ENCODE data around the gene EPHA4.

EPHA4 gene

DNA sequence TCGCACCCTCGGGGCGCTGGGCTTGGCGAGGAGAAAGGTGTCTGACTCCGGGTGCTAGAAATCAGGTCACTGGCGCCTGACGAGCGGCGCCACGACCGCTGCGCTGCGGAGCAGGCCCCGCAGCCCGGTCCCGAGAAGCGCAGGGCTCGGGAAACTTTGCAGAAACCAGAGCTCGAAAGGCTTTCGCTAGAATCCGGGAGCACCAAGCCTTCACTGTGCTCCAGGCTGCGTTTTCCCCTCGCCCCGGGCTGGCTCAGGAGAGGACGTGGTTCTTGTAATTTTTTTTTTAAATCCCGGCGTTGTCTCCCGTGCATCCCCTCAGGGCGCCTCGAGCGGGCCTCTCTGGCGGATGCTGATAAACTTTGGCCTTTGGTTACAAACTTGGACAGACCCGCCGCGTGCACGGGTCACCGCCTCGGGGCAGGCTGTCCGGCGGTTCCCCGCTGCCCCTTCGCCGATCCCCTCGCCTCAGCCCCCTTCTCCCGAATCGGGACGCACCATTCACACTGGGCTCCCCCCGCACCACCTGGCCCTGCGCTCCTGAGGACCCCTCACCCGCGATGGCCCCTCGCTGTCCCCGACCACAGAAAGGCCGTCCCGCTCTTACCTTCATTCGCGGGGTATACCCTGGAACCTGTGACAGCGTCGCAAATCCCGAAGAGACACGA is 419 bp downstream of the EPHA4 start:
- no peak for DNase-seq (ENCODE audit: low read depth in 2 of 2)

DNA sequence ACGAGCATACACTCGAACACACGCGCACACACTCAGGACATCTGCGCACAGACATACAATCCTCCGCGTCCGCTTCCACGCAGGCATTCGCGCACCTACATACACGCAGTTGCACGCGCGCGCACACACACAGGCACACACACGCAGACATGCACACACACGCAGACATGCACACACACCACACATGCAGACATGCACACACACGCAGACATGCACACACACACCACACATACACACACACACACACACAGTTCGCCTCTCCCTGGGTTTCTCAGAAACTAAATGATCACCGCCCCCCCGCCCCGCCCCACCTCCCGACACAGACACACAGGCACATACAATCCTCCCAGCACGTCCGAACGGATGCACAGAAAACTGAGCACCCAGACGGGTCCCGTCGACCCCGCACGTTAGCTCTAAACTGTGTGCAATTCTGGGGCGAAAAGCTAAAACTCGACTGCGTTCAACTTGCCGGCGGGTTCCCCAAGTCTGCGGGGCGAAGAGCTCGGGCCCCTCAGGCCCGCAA is 1.0 kb downstream of the EPHA4 start:
- DNase-seq (ENCODE audit: low read depth in 2 of 2), result no peak

DNA sequence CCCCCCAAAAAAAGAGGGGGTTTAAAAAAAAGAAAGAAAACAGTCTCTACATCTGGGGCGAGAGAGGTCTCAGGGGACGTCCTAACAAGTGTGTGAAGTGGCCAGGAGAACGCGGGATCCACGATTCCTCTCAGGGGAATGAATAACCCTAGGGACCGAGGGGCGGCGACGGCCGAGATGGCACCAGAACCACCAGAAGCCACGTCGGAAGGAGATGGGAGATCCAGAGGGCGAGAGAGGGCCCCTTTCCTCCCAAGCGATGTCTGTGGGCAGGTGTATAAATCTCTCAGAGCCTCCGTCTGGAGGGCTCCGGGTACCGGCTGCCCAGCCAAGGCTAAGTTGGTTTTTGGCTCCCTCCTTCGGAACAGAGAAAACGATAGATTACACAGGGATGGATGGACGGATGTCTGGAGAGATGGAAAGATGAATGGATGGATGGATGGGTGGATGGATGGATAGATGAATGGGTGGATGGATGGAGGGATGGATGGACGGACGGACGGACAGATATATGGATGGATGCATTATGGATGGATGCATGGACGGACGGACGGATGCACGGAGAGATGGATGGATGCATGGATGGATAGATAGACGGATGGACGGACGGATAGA is 1.7 kb downstream of the EPHA4 start:
- DNase-seq (ENCODE audit: low read depth in 2 of 2), result no peak

DNA sequence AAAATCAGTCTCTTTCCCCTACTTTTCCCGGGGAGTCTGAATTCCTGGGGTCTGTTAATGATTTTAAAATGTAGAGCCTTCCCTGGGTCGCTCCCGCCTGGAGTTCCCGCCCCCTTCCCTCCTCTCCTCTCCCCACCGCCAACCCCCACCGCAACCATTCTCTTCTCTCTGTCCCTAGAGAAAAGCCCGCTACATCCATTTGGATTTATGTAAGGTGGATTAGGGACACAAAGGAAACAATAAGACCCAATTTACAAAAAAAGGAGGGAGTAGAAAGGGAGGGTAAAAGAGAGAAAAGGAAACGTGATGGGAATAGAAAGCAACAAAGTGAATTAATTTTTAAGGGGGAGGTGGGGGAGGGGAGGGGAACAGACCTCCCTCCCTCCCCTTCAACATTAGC is 2.2 kb downstream of the EPHA4 start:
- no peak for DNase-seq (ENCODE audit: low read depth in 2 of 2)

DNA sequence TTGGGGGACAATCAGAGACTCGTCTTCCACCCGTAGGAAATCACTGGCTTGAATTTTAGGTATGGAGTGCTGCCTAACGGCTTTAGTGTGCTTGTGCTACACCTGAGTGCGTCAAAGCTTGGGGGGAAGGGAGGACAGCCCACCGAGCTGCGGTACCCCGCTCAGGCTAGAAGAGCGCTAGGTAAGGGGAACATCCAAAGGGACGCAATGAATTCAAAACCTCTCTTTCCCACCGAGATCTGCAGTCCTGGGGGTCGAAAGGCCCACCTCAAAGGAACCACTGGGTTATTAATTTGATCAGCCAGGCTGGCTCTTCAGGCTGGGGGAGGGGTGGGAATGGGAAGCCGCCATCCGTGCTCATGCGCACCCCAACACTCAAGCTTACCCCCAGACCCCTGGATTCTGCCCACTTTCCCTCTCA is 2.7 kb downstream of the EPHA4 start:
- no peak for DNase-seq (ENCODE audit: low read depth in 2 of 2)

DNA sequence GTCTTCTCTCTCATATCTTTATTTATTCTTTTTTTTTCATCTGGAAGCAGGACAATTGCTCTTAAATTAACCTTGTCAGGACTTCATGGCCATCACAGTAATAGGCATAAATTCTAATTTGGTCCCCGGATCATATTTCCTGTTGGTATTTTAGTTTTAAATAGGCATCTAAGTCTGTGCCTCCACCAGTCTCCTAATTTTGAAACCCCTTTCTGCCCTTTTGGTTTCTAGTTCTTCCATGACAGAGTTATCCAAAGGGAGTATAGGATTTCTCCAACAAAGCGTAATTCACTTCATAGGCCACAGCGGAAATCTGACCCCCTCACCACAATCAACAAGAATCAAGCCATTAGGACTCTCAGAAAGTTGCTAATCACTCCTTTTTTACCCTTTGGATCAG is 3.8 kb downstream of the EPHA4 start:
- DNase-seq (ENCODE audit: low read depth in 2 of 2), result no peak

DNA sequence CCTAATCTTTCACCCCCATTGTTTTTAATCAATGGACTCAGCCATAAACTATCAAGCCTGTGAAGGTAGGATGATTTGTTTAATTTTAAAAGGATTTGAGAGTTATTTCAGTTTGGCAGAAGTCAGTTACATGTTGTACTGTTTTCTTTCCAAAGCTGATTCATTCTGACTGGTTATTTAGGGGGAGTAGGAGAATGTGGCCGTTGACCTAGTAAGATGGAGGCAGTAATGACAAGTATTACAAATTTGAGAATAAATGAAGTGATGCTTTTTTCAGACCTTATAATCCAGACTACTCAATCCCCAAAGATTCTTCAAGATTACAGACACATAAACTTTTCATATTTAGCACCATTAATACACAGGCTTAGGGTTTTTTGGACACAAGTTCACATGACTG is 4.3 kb downstream of the EPHA4 start:
- DNase-seq (ENCODE audit: low read depth in 2 of 2), result no peak

DNA sequence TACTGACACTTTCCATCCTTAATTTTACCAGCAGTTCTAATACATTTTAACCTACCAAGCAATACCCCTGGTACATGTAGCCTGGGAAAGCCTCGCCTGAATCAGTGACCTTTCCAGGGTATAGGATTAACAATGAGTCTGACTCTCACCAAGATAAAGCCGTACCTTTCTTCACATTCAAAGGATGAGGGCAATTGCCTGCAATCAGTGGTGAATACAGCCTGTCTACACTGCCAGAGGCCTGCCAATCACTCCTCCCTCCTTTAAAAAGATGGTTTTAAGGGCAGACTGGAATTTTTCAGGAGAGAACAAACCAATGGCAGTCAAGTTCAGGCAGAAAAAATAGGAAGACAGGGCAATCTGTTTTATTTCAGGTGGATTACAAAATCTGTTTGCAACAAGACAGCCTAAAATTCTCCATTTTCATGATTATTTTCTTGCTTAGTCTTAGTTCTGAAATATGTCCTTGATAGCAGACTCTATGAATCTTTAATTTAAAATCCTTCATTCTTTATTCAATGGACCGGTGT is 4.8 kb downstream of the EPHA4 start:
- no peak for DNase-seq (ENCODE audit: low read depth in 2 of 2)

DNA sequence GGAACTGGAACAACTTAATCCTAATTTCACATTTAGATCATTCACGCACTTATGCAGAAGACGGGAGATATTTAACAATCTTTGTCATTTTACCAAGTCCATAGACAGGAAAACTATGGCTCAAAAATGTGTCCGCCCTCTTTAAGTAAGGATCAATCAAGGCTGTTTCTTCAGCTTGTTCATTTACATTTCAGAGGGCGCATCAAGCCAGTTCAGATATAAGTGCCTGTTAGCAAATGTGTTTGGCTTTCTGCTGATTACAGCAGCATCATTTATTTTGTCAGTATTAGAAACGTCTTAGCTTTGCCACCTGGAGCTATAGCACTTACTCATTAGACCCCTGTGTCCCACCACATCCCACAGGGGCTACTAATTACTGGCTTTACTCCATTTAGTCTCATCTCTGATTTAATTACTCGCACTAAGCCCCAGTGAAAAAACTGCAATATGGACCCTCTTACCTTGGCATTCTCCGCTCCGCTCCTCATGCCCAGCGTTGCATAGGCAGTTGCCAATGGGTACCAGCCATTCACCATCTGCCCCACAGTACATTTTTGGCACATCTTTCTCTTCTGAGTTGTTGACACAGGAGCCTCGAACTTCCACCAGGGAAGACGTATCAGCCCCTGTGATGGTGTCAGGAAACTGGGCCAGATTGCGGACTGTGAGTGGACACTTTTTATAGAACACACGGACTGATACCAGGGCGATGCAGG is 8.7 kb downstream of the EPHA4 start:
- no peak for DNase-seq (ENCODE audit: low read depth in 2 of 2)

DNA sequence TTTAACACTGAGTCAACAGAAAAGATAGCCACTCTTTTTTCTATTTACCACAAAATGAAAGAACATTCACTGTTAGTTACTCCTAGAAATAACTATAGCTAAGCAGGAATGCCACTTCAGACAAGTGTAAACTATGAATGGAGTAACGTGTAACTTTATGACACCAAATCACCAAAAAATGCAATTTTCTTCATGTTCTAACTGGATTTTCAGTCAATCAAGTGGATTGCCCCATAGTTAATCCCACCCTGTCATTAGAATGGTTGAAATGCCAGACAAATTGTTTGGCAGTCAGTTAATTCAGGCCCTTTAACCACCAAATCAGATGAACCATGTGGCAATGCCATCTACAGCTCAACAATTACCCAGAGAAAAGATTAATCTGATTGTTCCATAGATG is 9.9 kb downstream of the EPHA4 start:
- no peak for DNase-seq (ENCODE audit: low read depth in 2 of 2)

DNA sequence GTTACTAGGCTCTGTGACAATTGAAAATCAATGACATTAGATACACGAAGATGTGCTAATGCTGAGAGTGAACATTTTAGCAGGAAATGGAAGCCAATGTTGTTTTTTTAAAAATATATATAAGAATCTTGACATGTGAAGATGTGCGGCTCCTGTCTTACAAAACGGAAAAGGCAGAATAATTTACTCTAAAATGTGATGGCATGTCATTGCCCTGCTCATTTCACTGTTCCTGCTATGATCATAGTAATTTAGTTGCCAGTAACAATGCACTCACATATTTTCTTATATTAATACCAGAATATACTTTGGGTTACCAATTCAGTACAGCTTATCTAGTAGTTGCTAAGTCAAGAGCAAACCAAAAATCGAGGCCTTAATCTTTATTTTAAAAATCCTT is 10.3 kb downstream of the EPHA4 start:
- DNase-seq (ENCODE audit: low read depth in 2 of 2), result no peak

DNA sequence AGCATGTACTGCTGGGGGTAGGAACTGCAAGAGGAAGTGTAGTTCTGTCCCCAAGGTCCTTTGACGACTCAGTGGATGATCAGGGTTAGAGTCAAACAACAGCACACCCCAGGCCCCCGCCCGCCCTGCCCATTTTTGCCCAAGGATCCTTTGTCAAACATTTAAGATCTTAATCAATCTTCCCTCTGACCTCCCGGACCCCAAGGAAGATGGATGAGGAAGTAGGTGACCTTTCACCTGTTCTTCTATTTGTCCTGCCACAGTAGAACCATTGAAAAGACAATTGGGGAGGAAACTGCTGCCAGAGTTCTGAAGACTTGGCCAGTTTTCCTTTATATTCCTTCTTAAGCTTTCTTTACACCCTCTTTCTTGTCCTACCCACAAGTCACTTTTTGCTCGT is 12.1 kb downstream of the EPHA4 start:
- DNase-seq (ENCODE audit: low read depth in 2 of 2), result no peak

DNA sequence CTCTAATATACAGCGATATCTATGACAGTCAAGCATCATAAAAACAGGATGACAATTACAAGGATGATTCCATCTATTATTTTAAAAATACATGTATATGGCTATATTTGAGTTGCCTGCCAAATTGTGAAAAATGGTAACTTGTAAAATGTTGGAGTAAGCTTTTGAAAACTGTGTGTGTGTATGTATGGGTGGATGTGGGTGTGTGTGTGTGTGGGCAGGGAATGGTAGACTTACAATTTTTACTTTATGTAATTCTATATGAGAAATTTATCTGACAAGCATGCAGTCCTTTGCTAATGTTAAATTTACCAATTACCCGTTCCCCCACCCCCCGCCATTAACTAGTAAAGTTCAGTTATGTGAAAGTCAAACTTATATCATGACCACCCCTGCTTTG is 14.0 kb downstream of the EPHA4 start:
- no peak for DNase-seq (ENCODE audit: low read depth in 2 of 2)

DNA sequence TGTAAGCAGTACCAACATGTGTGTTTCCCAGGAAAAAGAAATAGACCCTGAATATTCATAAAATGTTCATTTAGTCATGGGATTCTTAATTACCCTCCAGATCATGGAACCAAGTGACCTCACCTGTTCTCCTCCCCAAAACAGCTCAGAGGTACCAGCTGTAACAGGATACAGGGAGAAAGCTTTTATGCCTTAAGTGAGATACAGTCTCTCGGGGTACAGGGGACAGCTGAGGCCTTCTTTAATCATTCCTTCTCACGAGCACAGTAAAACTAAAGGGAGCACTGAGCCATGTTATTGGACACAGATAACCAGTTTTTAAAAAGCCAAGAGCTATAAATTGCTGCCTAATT is 16.6 kb downstream of the EPHA4 start:
- DNase-seq (ENCODE audit: low read depth in 2 of 2), result no peak

DNA sequence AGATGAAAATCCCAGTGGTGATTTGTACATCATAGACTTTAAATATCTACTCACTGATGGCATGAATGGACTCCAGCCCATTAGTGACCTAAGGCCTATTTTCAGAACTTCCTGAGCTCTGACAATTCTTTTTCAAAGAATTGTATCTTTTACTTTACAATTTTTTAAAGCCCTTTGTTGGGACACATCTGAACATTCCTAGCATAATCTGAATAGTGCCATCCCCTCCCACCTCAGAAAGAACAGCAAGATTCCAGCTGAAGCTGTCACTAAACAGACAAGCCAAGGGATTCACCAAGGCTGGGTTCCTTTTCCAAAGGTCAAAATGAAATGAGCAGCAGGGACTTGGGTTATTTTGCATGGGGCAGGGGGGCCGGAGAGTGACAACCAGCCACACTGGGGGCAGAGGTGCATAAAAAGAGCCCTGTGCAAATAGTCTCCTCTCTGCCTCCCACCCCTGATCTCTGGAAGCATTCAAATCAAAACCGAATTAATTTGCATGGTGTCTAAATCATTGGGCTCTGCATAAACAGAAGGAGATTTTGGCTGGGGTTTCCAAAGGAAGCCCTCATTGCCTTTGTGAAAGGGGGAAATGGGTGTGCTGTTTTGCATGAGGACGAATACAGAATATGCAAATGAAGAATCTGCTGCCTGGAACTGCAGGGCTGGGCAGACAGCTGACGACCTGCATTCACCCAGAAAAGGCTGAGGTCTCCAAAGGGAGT is 17.2 kb downstream of the EPHA4 start:
- no peak for DNase-seq (ENCODE audit: low read depth in 2 of 2)

DNA sequence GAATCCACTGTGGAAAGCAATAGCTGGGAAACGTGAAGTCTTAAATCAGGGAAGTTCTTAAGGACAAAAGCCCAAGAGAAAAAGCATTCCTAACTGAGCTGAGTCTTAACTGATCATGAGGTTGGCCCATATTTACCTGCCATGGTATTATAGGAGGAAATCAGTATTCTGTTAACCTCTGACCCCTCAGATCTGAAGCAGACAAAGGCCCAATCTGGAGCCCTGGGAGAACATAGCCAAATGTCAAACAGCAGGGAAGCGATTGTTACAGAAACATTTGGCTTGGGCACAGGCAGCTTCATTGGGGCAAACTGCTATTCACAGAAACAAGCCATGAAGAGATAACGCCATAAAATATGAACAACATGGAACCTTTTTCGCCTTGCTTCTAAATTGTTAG is 18.8 kb downstream of the EPHA4 start:
- DNase-seq (ENCODE audit: low read depth in 2 of 2), result no peak

DNA sequence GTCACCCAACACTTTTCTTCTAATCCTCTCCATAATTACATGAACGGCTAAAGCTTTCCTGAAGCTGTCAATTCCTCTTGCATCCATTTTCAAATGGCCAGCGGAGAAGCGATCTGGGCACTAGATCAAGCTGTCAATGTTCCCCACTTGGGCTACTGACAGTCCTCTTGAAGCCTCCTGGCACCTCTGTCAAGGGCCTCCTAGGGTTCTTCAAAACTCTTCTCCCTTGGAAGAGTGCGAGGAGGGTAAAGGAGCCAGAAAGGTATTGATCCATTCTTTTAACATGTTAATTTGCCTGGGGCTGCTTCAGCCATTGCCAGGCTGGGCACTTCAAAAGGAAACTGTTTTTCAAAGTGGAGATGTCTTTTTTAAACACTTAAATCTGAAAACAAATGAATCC is 19.8 kb downstream of the EPHA4 start:
- DNase-seq (ENCODE audit: low read depth in 2 of 2), result no peak

DNA sequence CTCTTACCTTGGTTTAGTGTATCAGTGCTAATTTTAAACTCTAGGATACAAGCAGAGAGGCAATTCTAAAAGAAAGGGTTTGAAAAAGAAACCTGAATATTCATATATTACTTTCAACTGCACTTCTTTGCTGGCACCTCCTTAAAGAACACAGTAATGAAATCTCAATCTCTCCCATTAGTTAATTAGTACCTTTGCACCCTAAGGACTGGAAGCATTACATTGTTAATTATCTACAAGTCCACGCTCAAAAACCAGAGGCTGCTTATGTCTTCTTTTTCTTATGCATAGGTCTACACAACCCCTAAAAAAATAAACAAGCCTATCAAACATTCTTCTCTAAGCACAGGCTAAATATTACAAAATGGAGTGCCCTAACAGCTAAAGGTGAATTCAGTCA is 20.2 kb downstream of the EPHA4 start:
- no peak for DNase-seq (ENCODE audit: low read depth in 2 of 2)

DNA sequence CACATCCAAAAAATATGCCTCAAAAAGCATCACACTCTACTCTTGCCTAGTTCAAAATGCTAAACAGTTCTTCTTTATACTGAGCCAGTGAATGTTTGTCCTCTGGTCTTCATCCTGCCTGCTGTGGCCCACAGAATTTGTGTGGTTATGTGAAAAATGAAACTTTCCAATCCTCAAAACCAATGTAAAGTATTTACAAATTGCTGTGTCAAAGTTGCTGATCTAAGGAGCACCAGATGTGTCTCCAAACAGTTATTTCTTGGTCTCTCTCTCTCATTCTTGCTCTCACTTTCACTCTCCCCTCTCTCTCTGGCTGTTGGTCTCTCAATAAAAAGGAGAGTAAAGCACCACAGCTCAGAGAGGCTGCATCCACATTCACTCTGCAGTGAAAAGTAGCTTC is 23.0 kb downstream of the EPHA4 start:
- DNase-seq (ENCODE audit: low read depth in 2 of 2), result no peak

DNA sequence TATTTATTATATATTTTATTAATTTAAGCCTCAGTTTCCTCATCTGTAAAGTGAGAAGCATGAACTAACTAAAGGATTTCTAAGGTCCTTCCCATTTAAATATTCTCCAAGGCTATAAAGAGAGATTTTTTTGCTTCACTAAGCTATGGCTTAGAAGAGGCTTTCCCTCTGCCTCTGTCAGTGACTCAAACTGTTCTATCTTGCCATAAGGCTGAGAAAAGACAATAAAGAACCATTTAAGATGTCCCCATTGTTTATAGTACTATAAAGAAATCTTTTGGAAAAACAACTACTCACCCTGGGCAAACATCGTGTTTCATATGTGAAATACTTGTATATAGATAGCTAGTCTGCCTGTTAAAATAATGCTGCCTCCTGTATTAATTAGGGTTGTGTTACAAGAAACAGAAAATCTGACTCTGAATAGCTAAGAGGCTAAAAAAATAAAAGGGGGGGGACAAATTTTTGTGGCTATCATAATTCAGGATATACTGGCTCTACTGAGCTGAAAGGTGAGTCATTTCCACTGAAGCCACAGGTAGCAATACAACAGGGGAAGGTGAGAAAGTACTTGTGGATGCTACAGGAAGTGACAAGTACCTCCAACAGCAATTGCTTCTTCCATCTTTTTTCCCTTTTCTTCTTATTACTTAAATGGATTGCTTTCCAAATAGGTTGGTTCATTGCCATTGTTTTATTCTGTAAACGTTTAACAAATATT is 25.4 kb downstream of the EPHA4 start:
- DNase-seq (ENCODE audit: low read depth in 2 of 2), result no peak

DNA sequence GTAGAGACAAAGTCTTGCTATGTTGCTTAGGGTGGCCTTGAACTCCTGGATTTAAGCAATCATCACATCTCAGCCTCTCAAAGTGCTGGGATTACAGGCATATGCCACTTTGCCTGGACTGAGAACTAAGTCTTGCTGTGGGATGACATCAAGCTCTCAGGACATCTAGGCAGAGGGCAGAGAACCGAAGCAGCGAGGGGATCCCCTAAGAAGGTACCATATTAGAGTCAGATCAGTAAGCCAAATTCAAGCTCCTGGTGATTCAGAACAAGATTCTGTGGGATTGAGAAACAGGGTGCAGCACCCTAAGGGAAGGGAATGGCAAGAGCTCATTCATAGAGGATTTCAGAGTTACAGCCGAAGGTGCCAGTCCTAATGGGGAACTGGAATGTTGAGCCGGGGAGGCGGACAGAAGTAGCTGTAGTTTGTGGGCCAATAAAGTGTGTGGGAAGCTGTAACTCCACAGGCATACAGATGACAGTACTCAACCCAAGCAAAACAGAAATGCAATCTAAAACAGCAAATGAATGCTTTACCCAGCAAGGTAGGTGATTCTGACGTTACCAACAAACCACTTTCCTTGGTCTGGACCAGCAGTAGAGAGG is 30.9 kb downstream of the EPHA4 start:
- no peak for DNase-seq (ENCODE audit: low read depth in 2 of 2)
